Smooth muscle cell (in vitro differentiated cells): ENCODE data around the gene SDK1. TPM values are rescaled to one million over a fixed set of nuclear protein-coding genes. Genes with fewer than 3 reads are reported as not detected.

ENCODE experiments used
- DNase-seq: peaks from one replicate; lab custom pipeline; 2025; ENCODE audit not compliant: unreplicated experiment; lab: John Stamatoyannopoulos, UW
- H2AFZ ChIP-seq: fragments of 200-600 bp; sonication (generic); 2 replicates; pipeline ENCODE4 v1.6.0; 2016; ENCODE audit warnings: antibody characterized with exemption, low read depth, mild to moderate bottlenecking
- H3F3A ChIP-seq: fragments of 200-600 bp; sonication (generic); 2 replicates; pipeline ENCODE4 v1.6.0; 2017; ENCODE audit warnings: antibody characterized with exemption, low read depth
- H3K27ac ChIP-seq: fragments of 200-600 bp; sonication (generic); 2 replicates; pipeline ENCODE4 v1.5.1; 2016; ENCODE audit warnings: low read depth, mild to moderate bottlenecking
- H3K27me3 ChIP-seq: fragments of 200-600 bp; sonication (generic); 2 replicates; pipeline ENCODE4 v1.6.1; 2016; ENCODE audit warnings: low read depth, mild to moderate bottlenecking
- H3K36me3 ChIP-seq: fragments of 200-600 bp; sonication (generic); 2 replicates; pipeline ENCODE4 v1.5.1; 2016; ENCODE audit warnings: low read depth
- H3K4me1 ChIP-seq: fragments of 200-600 bp; sonication (generic); 2 replicates; pipeline ENCODE4 v1.5.1; 2016; ENCODE audit warnings: low read depth
- H3K4me2 ChIP-seq: fragments of 200-600 bp; sonication (generic); 2 replicates; pipeline ENCODE4 v1.6.0; 2016; ENCODE audit warnings: mild to moderate bottlenecking
- H3K4me3 ChIP-seq: fragments of 200-600 bp; sonication (generic); 2 replicates; pipeline ENCODE4 v1.5.1; 2016; ENCODE audit warnings: mild to moderate bottlenecking
- H3K79me2 ChIP-seq: fragments of 200-600 bp; sonication (generic); 2 replicates; pipeline ENCODE4 v1.6.0; 2016; ENCODE audit warnings: low read depth, mild to moderate bottlenecking
- H3K9ac ChIP-seq: fragments of 200-600 bp; sonication (generic); 2 replicates; pipeline ENCODE4 v1.6.0; 2016; ENCODE audit warnings: low read depth
- H3K9me3 ChIP-seq: fragments of 200-600 bp; sonication (generic); replicated peaks from 2 replicates; pipeline ENCODE4 v1.5.1; 2016; ENCODE audit warnings: low read depth
- H4K20me1 ChIP-seq: fragments of 200-600 bp; sonication (generic); 2 replicates; pipeline ENCODE4 v1.6.0; 2016; ENCODE audit warnings: low read depth
- WGBS: methylation state at CpG from one replicate; pipeline ENCODE4 v1.1.7; 2016; ENCODE audit warnings: low lambda C conversion rate; 5-methylcytosine and 5-hydroxymethylcytosine counted together
- polyA plus RNA-seq: library from polyadenylated mRNA; unstranded; fragments of >200 nt; fragmentation: Nextera tagmentation; extraction: Ambion mirVana; gene quantifications from 2 replicates; pipeline ENCODE4 v1.2.1, GENCODE V29; 2016
- total RNA-seq: library from RNA; depleted of rRNA; stranded (reverse); fragments of >200 nt; gene quantifications from 2 replicates; pipeline ENCODE4 v1.2.3, GENCODE V29; 2014
- TF ChIP-seq, protein P1 (sequence below): fragments of 200-600 bp; sonication (generic); IDR thresholded peaks from 2 replicates; pipeline ENCODE4 v1.5.1; 2017; ENCODE audit warnings: borderline replicate concordance, mild to moderate bottlenecking, antibody characterized with exemption; ENCODE audit not compliant: insufficient read depth, poor library complexity, severe bottlenecking

The SDK1 gene
- total and polyA plus RNA-seq, 2 experiments from 2014 or later = 1.1 to 2.5 TPM

- Histone ChIP-seq H4K20me1 (no peaks in the 10 kb centered on the region), H3K4me2 (no peak overlapping the region), H3K9me3 (no peaks in the 10 kb centered on the region), H3K36me3 (no peaks in the 10 kb centered on the region), H3K27me3 (no peaks in the 10 kb centered on the region), H3K79me2 (no peaks in the 10 kb centered on the region), H3K27ac (no peak overlapping the region), H3K4me1 (no peaks in the 10 kb centered on the region), H3F3A (no peaks in the 10 kb centered on the region), H3K4me3 (no peak overlapping the region), H3K9ac (no peak overlapping the region), H2AFZ (no peak overlapping the region)
- TF ChIP-seq, protein P1, sequence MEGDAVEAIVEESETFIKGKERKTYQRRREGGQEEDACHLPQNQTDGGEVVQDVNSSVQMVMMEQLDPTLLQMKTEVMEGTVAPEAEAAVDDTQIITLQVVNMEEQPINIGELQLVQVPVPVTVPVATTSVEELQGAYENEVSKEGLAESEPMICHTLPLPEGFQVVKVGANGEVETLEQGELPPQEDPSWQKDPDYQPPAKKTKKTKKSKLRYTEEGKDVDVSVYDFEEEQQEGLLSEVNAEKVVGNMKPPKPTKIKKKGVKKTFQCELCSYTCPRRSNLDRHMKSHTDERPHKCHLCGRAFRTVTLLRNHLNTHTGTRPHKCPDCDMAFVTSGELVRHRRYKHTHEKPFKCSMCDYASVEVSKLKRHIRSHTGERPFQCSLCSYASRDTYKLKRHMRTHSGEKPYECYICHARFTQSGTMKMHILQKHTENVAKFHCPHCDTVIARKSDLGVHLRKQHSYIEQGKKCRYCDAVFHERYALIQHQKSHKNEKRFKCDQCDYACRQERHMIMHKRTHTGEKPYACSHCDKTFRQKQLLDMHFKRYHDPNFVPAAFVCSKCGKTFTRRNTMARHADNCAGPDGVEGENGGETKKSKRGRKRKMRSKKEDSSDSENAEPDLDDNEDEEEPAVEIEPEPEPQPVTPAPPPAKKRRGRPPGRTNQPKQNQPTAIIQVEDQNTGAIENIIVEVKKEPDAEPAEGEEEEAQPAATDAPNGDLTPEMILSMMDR = no peak
- WGBS = 74% methylated on average over 15 of the region's 15 CpGs
- no peak for DNase-seq
These were observed 486.7 kb downstream of the SDK1 start for GRCh38 chr7:3787717-3788264.

DNA sequence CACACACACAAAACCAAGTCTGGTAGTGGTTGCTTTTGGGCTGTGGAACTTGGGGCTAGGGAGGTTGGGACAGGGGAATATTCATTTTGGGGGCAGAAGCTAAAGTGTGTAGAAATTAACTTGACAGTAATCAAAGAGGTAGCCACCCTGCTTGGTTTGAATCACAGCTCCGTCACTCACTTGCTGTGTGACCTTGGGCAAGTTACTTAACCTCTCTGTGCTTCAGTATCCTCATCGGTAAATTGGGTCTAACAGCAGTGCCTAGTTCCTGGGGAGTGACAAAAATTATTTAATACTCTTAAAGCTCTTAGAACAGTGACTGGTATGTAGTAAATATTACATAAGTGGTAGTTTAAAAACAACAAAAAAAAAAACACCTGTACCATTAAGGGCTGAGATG lies 489.8 kb downstream of the SDK1 start:
- no peak overlapping the region for H3K9ac ChIP-seq
- H3K27me3 ChIP-seq = no peaks in the 10 kb centered on the region
- no peaks in the 10 kb centered on the region for H3K79me2 ChIP-seq
- no peaks in the 10 kb centered on the region for H3F3A ChIP-seq
- H3K4me1 ChIP-seq = no peaks in the 10 kb centered on the region
- WGBS = 91% methylated on average over 2 of the region's 2 CpGs
- no peak overlapping the region for H3K4me2 ChIP-seq
- H3K36me3 ChIP-seq = no peaks in the 10 kb centered on the region
- no peaks in the 10 kb centered on the region for H3K9me3 ChIP-seq
- no peak overlapping the region for H3K4me3 ChIP-seq
- no peak overlapping the region for H2AFZ ChIP-seq
- no peak overlapping the region for H3K27ac ChIP-seq
- TF ChIP-seq, protein P1 = no peak
- no peak for DNase-seq
- no peaks in the 10 kb centered on the region for H4K20me1 ChIP-seq

DNA sequence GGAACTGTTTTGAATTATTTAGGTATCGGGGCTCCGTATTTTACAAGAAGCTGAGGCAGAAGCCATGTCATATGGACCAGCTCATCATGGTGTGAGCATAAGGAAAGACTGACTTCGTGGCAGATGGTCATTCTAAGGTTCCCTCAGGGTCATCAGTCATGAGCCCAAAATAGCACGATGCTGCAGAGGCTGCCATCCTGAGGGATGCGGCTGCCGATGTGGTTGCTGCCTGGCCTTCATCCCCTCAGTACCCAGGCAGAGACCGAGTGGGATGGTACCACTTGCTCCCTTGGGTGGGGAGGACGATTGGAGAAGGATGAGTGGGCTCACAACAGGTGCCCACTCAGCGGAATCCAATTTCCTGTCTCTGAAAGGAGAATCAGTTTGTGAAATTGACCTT lies 490.3 kb downstream of the SDK1 start:
- H3F3A ChIP-seq = no peaks in the 10 kb centered on the region
- H3K9ac ChIP-seq = no peak overlapping the region
- no peaks in the 10 kb centered on the region for H3K79me2 ChIP-seq
- H3K9me3 ChIP-seq = no peaks in the 10 kb centered on the region
- no peak overlapping the region for H3K4me2 ChIP-seq
- H3K4me1 ChIP-seq = no peaks in the 10 kb centered on the region
- no peak overlapping the region for H3K4me3 ChIP-seq
- DNase-seq = no peak
- TF ChIP-seq, protein P1 = no peak
- H3K27me3 ChIP-seq = no peaks in the 10 kb centered on the region
- H3K36me3 ChIP-seq = no peaks in the 10 kb centered on the region
- H2AFZ ChIP-seq = no peak overlapping the region
- no peak overlapping the region for H3K27ac ChIP-seq
- WGBS = 89% methylated on average over 9 of the region's 9 CpGs
- no peaks in the 10 kb centered on the region for H4K20me1 ChIP-seq

DNA sequence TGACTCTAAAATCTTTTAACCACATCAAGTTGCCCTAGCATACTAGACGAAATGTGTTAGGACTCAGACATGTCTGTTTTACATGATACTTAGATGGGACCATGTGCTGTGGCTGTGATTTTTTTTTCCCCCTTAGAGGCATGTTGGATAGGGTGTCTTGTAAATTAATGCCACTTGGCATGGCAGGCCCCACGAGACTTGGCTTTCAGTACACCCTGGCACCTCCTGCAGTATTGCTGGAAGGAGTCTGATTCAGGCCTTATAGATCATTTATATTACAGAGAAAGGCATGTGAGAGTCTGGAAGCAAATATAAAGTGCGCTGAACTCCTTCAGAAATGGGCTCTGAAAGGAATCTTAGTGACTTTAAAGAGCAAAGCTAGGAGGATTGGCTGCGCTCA lies 494.1 kb downstream of the SDK1 start:
- Histone ChIP-seq H3K27ac (no peak overlapping the region), H3F3A (no peaks in the 10 kb centered on the region), H3K27me3 (no peaks in the 10 kb centered on the region), H4K20me1 (no peaks in the 10 kb centered on the region), H3K4me2 (no peak overlapping the region), H2AFZ (no peak overlapping the region), H3K4me3 (no peak overlapping the region), H3K4me1 (no peaks in the 10 kb centered on the region), H3K9ac (no peak overlapping the region), H3K36me3 (no peaks in the 10 kb centered on the region), H3K9me3 (no peaks in the 10 kb centered on the region), H3K79me2 (no peaks in the 10 kb centered on the region)
- TF ChIP-seq, protein P1 = no peak
- DNase-seq = no peak
- WGBS = 96% methylated on average over 4 of the region's 4 CpGs
